ENCODE data around the gene ZDHHC7. TPM values are rescaled to one million over a fixed set of nuclear protein-coding genes. Genes with fewer than 3 reads are reported as not detected.

ZDHHC7 gene
- total RNA-seq, 1 experiment from 2014 or later, result 39.1 TPM

DNA sequence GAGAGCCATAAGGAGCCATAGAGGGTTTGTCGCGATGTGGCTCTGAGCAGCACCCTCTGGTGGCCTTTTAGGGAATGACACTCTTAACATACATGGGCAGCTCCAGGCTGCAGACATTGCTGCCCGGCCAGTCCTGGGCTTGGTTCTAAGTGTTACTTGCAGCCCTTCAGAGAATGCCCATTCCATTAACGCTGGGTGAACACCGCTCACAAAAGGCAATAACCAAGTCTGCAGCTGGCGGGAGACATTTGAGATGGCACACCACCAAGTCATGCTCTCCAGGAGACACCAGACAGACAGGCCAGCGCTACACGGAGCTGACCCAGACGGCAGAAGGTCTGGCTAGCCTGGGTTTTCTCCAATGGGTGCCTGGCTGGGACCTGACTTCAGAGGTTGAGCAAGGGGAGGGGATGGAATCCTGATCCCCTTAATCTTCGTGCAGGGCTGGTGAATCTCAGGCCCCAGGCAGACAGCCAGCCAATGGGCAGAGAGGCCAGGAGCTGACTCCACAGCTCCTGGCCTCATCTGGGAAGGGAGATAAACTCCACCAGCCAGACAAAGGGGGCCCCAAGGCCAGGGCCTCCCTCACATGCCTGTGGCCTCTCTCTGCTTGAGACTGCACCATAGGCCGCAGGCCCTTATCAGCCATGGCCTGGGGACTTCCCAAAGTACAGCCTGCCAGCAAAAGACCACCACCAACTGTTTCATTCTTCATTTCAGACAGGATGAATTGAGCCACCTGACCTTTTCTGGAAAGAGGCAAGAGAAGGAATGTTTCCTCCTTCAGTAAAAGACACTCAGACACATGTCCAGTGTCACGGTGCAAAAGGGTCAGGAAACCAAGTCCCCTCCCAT is 58.8 kb downstream of the ZDHHC7 start:
- H3K56ac ChIP-seq (ENCODE audit: insufficient read length, low read depth, low read length), result no peak overlapping the region
- no peak overlapping the region for H2AFZ ChIP-seq (ENCODE audit: low read length)
- no peak overlapping the region for H4K8ac ChIP-seq (replicated peaks; ENCODE audit: insufficient read length, low read depth, low read length)
- no peak overlapping the region for H3K23ac ChIP-seq (ENCODE audit: insufficient read length, low read depth, low read length)
- no peaks in the 10 kb centered on the region for H3K4me1 ChIP-seq (ENCODE audit: insufficient read depth, low read length)
- H3K9ac ChIP-seq (ENCODE audit: extremely low read depth, insufficient read length, low read length), result no peak overlapping the region
- H3K9me3 ChIP-seq (ENCODE audit: control insufficient read depth, low read depth, low read length), result no peaks in the 10 kb centered on the region
- no peak overlapping the region for H3K18ac ChIP-seq (ENCODE audit: insufficient read length, low read depth, low read length)
- no peaks in the 10 kb centered on the region for H3K79me2 ChIP-seq (ENCODE audit: insufficient read depth, low read length)
- Mint-ChIP-seq H3K9me3 (no peaks in the 10 kb centered on the region), H3K27me3 (ENCODE audit: low read depth) (peaks cover 3% of the 10 kb centered on the region; the same call in 1 of the 2 replicates), H3K27ac (0 out of 7 replicates have a peak overlapping the region, but pooled peaks of 1 of the 3 experiments have one; percentile 61), H3K36me3 (ENCODE audit: insufficient read depth in 1 of 3, low read depth in 3 of 3) (no peaks in the 10 kb centered on the region), H3K4me3 (no peak overlapping the region), H3K4me1 (peaks cover 0 to 2% of the 10 kb centered on the region in 2 experiments; a peak in 1 of 4 replicates)
- no peak overlapping the region for H3K27ac ChIP-seq (ENCODE audit: insufficient read length, low read depth, low read length)
- H2BK20ac ChIP-seq (ENCODE audit: low read depth, low read length, poor library complexity, severe bottlenecking), result no peak overlapping the region
- H3K27me3 ChIP-seq (ENCODE audit: insufficient read depth, low read length), result no peaks in the 10 kb centered on the region
- no peak overlapping the region for H2BK12ac ChIP-seq (ENCODE audit: insufficient read length, low read depth, low read length)
- H2BK120ac ChIP-seq (ENCODE audit: low read depth, low read length, poor library complexity, severe bottlenecking), result no peak overlapping the region
- H2AK5ac ChIP-seq (ENCODE audit: insufficient read length, low read length), result no peak overlapping the region
- H3K4ac ChIP-seq (ENCODE audit: low read depth, low read length), result no peak overlapping the region
- H4K20me1 ChIP-seq (ENCODE audit: control insufficient read depth, insufficient read depth, insufficient read length), result no peaks in the 10 kb centered on the region
- no CpG with 5 or more reads among the region's 12 CpGs for WGBS (ENCODE audit: extremely low coverage, insufficient read length, low lambda C conversion rate)
- H2BK5ac ChIP-seq (ENCODE audit: insufficient read length, low read length), result no peak overlapping the region
- H3K4me2 ChIP-seq (ENCODE audit: insufficient read depth, insufficient read length, low read length), result no peak overlapping the region
- no peak overlapping the region for H3T11ph ChIP-seq (ENCODE audit: low read length)
- H4K5ac ChIP-seq (ENCODE audit: insufficient read length, low read depth, low read length), result no peak overlapping the region
- H3K23me2 ChIP-seq (ENCODE audit: insufficient read length, low read depth, low read length, poor library complexity, severe bottlenecking), result no peaks in the 10 kb centered on the region
- H3K14ac ChIP-seq (ENCODE audit: insufficient read depth, low read length), result no peak overlapping the region
- TF ChIP-seq, protein P1, sequence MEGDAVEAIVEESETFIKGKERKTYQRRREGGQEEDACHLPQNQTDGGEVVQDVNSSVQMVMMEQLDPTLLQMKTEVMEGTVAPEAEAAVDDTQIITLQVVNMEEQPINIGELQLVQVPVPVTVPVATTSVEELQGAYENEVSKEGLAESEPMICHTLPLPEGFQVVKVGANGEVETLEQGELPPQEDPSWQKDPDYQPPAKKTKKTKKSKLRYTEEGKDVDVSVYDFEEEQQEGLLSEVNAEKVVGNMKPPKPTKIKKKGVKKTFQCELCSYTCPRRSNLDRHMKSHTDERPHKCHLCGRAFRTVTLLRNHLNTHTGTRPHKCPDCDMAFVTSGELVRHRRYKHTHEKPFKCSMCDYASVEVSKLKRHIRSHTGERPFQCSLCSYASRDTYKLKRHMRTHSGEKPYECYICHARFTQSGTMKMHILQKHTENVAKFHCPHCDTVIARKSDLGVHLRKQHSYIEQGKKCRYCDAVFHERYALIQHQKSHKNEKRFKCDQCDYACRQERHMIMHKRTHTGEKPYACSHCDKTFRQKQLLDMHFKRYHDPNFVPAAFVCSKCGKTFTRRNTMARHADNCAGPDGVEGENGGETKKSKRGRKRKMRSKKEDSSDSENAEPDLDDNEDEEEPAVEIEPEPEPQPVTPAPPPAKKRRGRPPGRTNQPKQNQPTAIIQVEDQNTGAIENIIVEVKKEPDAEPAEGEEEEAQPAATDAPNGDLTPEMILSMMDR (conservative IDR thresholded peaks at IDR 0.05), result peak; percentile 92
- peak; percentile 87 for DNase-seq
- H4K91ac ChIP-seq (ENCODE audit: insufficient read length, low read depth, low read length), result no peak overlapping the region
- no peak overlapping the region for H2BK15ac ChIP-seq (ENCODE audit: low read depth, low read length)
- no peaks in the 10 kb centered on the region for H3K79me1 ChIP-seq (ENCODE audit: insufficient read depth, low read depth, low read length, poor library complexity, severe bottlenecking)

All from H9 (cell line).